Parathyroid adenoma (tissue), 2 donors: Measurements from ENCODE around the gene PDF.

ENCODE experiments used
- H2AFZ ChIP-seq: fragments of 300-600 bp; sonication (generic); one replicate; pipeline ENCODE4 v1.7.0; 2017; ENCODE audit warnings: antibody characterized with exemption, mild to moderate bottlenecking
- H3K27ac ChIP-seq: fragments of 300-600 bp; sonication (generic); one replicate; pipeline ENCODE4 v1.7.0; 2017
- H3K27me3 ChIP-seq: fragments of 300-600 bp; sonication (generic); one replicate; pipeline ENCODE4 v1.7.0; 2017; ENCODE audit warnings: low read length; ENCODE audit not compliant: control insufficient read depth, insufficient read depth
- H3K36me3 ChIP-seq: fragments of 300-600 bp; sonication (generic); one replicate; pipeline ENCODE4 v1.7.0; 2017; ENCODE audit warnings: low read length; ENCODE audit not compliant: control insufficient read depth, insufficient read depth
- H3K4me1 ChIP-seq: fragments of 300-600 bp; sonication (generic); one replicate; pipeline ENCODE4 v1.7.0; 2017; ENCODE audit warnings: control low read depth
- H3K4me2 ChIP-seq: fragments of 300-600 bp; sonication (generic); one replicate; pipeline ENCODE4 v1.7.0; 2017; ENCODE audit warnings: low read length
- H3K4me3 ChIP-seq: fragments of 300-600 bp; sonication (generic); one replicate; pipeline ENCODE4 v1.7.0; 2017; ENCODE audit warnings: low read depth, low read length
- H3K79me2 ChIP-seq: fragments of 300-600 bp; sonication (generic); one replicate; pipeline ENCODE4 v1.7.0; 2017; ENCODE audit warnings: control low read depth
- H3K9ac ChIP-seq: fragments of 300-600 bp; sonication (generic); one replicate; pipeline ENCODE4 v1.7.0; 2017; ENCODE audit warnings: mild to moderate bottlenecking
- H3K9me3 ChIP-seq: fragments of 300-600 bp; sonication (generic); one replicate; pipeline ENCODE4 v1.7.0; 2017; ENCODE audit warnings: low read length; ENCODE audit not compliant: control insufficient read depth
- TF ChIP-seq, protein P1 (sequence below): fragments of 300-600 bp; sonication (generic); IDR thresholded peaks from one replicate; pipeline ENCODE4 v1.7.0; 2017; ENCODE audit warnings: antibody characterized with exemption, mild to moderate bottlenecking
- donor health status: primary hyperparathyroidism.

The PDF gene

DNA sequence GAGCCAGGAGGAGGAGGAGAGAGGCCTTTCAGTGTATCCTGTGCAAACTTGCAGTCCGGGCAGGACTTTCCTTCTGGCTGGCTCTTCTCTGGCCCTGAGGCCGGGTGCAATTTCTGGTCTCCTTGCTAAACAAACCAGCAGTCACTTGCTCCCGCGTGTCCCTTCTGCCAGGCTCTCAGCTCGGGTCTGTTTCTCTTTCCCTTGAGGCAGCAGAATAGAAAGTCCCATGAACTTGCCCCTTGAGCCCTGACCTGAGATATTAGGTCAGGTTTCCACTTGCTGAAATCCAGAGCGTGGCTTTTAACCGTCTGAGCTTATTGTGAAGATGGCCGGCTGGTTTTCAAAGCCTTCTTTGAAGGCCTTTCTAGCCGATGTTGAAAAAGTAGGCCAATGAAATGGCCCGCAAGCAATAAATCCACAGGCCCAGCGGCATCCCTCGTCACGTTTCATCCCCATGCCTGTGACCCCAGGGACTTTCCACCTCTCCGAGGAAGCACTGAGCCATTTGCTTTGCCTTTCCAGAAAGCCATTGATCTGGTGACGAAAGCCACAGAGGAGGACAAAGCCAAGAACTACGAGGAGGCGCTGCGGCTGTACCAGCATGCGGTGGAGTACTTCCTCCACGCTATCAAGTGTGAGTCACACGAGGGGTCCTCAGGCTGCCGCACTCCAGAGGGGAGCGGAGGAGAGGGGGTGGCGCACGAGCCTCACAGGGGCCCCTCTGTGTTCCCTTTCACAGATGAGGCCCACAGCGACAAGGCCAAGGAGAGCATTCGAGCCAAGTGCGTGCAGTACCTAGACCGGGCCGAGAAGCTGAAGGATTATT lies 14.7 kb downstream of the PDF start:
- TF ChIP-seq, protein P1, sequence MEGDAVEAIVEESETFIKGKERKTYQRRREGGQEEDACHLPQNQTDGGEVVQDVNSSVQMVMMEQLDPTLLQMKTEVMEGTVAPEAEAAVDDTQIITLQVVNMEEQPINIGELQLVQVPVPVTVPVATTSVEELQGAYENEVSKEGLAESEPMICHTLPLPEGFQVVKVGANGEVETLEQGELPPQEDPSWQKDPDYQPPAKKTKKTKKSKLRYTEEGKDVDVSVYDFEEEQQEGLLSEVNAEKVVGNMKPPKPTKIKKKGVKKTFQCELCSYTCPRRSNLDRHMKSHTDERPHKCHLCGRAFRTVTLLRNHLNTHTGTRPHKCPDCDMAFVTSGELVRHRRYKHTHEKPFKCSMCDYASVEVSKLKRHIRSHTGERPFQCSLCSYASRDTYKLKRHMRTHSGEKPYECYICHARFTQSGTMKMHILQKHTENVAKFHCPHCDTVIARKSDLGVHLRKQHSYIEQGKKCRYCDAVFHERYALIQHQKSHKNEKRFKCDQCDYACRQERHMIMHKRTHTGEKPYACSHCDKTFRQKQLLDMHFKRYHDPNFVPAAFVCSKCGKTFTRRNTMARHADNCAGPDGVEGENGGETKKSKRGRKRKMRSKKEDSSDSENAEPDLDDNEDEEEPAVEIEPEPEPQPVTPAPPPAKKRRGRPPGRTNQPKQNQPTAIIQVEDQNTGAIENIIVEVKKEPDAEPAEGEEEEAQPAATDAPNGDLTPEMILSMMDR: no peak
- Histone ChIP-seq H2AFZ (no peak overlapping the region), H3K4me2 (no peak overlapping the region), H3K9me3 (no peaks in the 10 kb centered on the region), H3K27ac (no peak overlapping the region), H3K79me2 (peaks cover 52% of the 10 kb centered on the region), H3K27me3 (no peaks in the 10 kb centered on the region), H3K4me1 (no peaks in the 10 kb centered on the region), H3K4me3 (no peak overlapping the region), H3K9ac (no peak overlapping the region), H3K36me3 (no peaks in the 10 kb centered on the region)

DNA sequence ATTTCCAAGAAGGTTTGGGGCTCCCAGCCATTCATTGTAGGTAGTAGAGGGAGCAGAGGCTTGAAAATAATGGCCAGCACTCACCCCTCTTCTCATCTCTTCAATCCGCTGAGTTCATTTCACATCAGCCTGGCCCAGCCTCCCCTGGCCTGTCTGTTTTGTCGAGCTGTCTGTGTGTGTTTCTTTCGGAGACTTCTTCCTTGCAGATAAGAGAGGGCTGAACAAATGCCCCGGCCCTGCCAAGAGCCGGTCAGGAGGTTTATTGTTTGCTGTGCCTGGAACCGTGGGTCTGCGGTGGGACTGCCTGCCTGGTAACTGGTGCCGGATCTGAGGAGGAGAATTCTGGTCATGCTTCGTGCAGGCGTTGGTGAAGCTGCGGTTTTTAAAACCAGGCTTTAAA lies 15.9 kb downstream of the PDF start:
- Histone ChIP-seq H3K36me3 (no peaks in the 10 kb centered on the region), H3K4me3 (no peak overlapping the region), H3K4me1 (no peaks in the 10 kb centered on the region), H3K27ac (no peak overlapping the region), H3K9ac (no peak overlapping the region), H3K79me2 (peaks cover 45% of the 10 kb centered on the region), H3K9me3 (no peaks in the 10 kb centered on the region), H2AFZ (no peak overlapping the region), H3K27me3 (no peaks in the 10 kb centered on the region), H3K4me2 (no peak overlapping the region)
- TF ChIP-seq, protein P1: no peak

DNA sequence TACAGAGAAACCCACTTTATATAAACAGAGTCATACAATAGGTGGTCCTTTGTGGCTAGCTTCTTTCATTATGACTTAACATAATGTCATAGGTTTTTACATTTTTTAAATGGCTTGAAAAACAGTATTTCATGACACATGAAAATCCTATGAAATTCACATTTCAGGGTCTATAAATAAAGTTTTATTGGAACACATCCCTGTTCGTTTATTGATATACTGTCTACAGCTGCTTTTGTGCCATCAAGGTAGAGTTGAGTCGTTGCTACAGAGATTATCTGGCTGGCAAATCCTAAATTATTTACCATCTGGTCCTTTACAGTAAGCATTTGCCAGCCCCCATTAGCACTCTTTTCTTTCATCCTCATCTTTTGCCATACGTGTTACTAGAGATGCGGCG lies 16.9 kb downstream of the PDF start:
- Histone ChIP-seq H3K4me3 (no peak overlapping the region), H3K36me3 (no peaks in the 10 kb centered on the region), H2AFZ (no peak overlapping the region), H3K4me1 (no peaks in the 10 kb centered on the region), H3K9me3 (no peaks in the 10 kb centered on the region), H3K4me2 (no peak overlapping the region), H3K9ac (no peak overlapping the region), H3K79me2 (peaks cover 42% of the 10 kb centered on the region), H3K27ac (no peak overlapping the region), H3K27me3 (no peaks in the 10 kb centered on the region)
- TF ChIP-seq, protein P1: no peak

DNA sequence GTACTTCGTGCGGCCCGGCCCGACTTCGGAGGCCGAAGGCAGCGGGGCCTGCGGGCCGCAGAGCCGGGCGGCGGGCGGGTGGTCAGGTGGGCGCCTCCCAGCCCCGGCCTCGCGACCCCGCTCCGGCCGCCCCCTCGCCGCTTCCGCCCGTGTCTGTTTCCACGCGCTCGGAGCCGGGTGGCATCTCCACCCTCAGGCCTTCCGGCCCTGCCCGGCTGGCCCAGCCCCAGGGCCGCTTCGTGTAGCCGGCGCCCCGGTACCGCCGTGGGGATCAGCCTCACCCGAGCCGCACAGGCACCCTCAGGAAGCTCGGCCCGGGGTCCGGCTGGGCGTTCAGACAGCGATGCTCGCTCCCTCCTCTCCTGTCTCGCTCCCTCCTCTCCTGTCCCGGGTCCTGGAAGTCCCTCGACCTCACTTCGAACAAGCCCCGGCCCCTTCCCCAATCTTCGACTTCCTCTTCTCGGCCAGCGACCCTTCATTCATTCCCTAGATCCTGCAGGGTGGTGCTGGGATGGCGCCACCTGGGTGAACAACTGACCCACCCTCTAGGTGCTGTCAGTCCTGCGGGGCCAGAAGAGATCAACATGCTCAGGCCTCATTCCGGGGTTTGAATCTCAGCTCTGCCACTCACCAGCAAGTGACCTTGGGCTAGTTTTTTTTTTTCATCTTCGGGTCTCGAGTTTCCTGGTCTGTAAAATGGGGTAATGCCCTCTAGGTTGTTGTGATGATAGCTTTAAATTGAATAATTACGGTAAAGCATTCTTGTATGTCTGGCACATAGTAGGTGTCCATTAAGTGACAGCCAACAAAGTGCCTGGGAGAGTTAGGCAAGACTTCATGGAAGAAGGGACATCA lies 18.6 kb downstream of the PDF start:
- H3K36me3 ChIP-seq: no peaks in the 10 kb centered on the region
- H3K4me3 ChIP-seq: peak overlapping the region; percentile 54
- peak overlapping the region; percentile 47 for H3K9ac ChIP-seq
- H3K4me1 ChIP-seq: no peaks in the 10 kb centered on the region
- no peaks in the 10 kb centered on the region for H3K27me3 ChIP-seq
- peak overlapping the region; percentile 97 for H3K4me2 ChIP-seq
- H3K27ac ChIP-seq: peak overlapping the region; percentile 0
- H3K9me3 ChIP-seq: no peaks in the 10 kb centered on the region
- peaks cover 40% of the 10 kb centered on the region for H3K79me2 ChIP-seq
- peak overlapping the region; percentile 75 for H2AFZ ChIP-seq
- TF ChIP-seq, protein P1: no peak
